ENCODE measurements around the gene IL2RA.

GRCh38 chr10:6045878-6046772 lies 16.0 kb downstream of the IL2RA start:
- TF ChIP-seq RAD21 (CRISPR knock-in tag; conservative IDR thresholded peaks at IDR 0.05 in 1 of 2, IDR thresholded peaks at IDR 0.05 in 1 of 2) (no peak), USF2 (CRISPR knock-in tag; IDR thresholded peaks at IDR 0.05) (no peak), SRSF7 (optimal IDR thresholded peaks at IDR 0.05; ENCODE audit: low read depth, low read length) (no peak), TCF3 (CRISPR knock-in tag; IDR thresholded peaks at IDR 0.05) (no peak)
